Endothelial cell of hepatic sinusoid (primary cell): ENCODE data around the gene BBS5.
"Not testable (repeated sequence)": the region's sequence is repeated elsewhere in the genome, so short reads cannot be mapped to it uniquely, and the experiment has no call there.

Experiments
- in situ Hi-C: cut with HindIII; loops from 2 replicates; pipeline ENCODE4 v1.10.0; 2017; ENCODE audit warnings: low sequenced_read_pairs

The BBS5 gene

GRCh38 chr2:169485650-169486138 is 6.4 kb downstream of the BBS5 start:
- in situ Hi-C loops, result no loop called here

GRCh38 chr2:169486487-169486886 is 7.2 kb downstream of the BBS5 start:
- in situ Hi-C loops, result no loop called here

GRCh38 chr2:169490834-169491233 is 11.5 kb downstream of the BBS5 start:
- in situ Hi-C loops, result no loop called here

GRCh38 chr2:169491378-169491777 is 12.1 kb downstream of the BBS5 start:
- in situ Hi-C loops, result no loop called here

GRCh38 chr2:169493360-169493759 is 14.1 kb downstream of the BBS5 start:
- in situ Hi-C loops, result no loop called here

GRCh38 chr2:169495310-169495928 is 16.1 kb downstream of the BBS5 start:
- in situ Hi-C loops, result no loop called here

- in situ Hi-C loops, result no loop called here
Measured at GRCh38 chr2:169504651-169505050, 25.4 kb downstream of the BBS5 start.

- in situ Hi-C loops, result no loop called here
Measured at GRCh38 chr2:169507698-169508097, 28.4 kb downstream of the BBS5 start.

- in situ Hi-C loops, result no loop called here
Measured at GRCh38 chr2:169509298-169509885, 30.1 kb downstream of the BBS5 start, which contains the start of gene KLHL41. Gene KLHL41, plus strand, starts transcription at chr2:169509702. Its CDS starts 77 bp downstream, at chr2:169509779.

- in situ Hi-C loops, result no loop called here
Measured at GRCh38 chr2:169509955-169510354, 30.7 kb downstream of the BBS5 start.

GRCh38 chr2:169510496-169510895 is 31.2 kb downstream of the BBS5 start:
- in situ Hi-C loops, result no loop called here

- in situ Hi-C loops, result no loop called here
Measured at GRCh38 chr2:169511818-169512217, 32.5 kb downstream of the BBS5 start.

GRCh38 chr2:169512525-169512924 is 33.2 kb downstream of the BBS5 start:
- in situ Hi-C loops, result no loop called here

- in situ Hi-C loops, result no loop called here
Measured at GRCh38 chr2:169513094-169513493, 33.8 kb downstream of the BBS5 start.

GRCh38 chr2:169513926-169514325 is 34.6 kb downstream of the BBS5 start:
- in situ Hi-C loops, result no loop called here

- in situ Hi-C loops, result not testable (repeated sequence)
Measured at GRCh38 chr2:169514758-169515157, 35.5 kb downstream of the BBS5 start.

- in situ Hi-C loops, result not testable (repeated sequence)
Measured at GRCh38 chr2:169516488-169516995, 37.2 kb downstream of the BBS5 start.

GRCh38 chr2:169520896-169521295 is 41.6 kb downstream of the BBS5 start:
- in situ Hi-C loops, result no loop called here

- in situ Hi-C loops, result no loop called here
Measured at GRCh38 chr2:169523681-169524080, 44.4 kb downstream of the BBS5 start.

GRCh38 chr2:169525434-169525833 is 46.1 kb downstream of the BBS5 start:
- in situ Hi-C loops, result no loop called here

- in situ Hi-C loops, result no loop called here
Measured at GRCh38 chr2:169526451-169526850, 47.2 kb downstream of the BBS5 start.

- in situ Hi-C loops, result no loop called here
Measured at GRCh38 chr2:169528271-169528701, 49.0 kb downstream of the BBS5 start.
